Pons (tissue), 1 donor: ENCODE results near the gene FXR1.
"Not testable (repeated sequence)": the region's sequence is repeated elsewhere in the genome, so short reads cannot be mapped to it uniquely, and the experiment has no call there.

Experiments
- DNase-seq: peaks from one replicate; pipeline ENCODE4 v3.0.0-alpha.2; 2016; ENCODE audit warnings: low spot score

The FXR1 gene

DNA sequence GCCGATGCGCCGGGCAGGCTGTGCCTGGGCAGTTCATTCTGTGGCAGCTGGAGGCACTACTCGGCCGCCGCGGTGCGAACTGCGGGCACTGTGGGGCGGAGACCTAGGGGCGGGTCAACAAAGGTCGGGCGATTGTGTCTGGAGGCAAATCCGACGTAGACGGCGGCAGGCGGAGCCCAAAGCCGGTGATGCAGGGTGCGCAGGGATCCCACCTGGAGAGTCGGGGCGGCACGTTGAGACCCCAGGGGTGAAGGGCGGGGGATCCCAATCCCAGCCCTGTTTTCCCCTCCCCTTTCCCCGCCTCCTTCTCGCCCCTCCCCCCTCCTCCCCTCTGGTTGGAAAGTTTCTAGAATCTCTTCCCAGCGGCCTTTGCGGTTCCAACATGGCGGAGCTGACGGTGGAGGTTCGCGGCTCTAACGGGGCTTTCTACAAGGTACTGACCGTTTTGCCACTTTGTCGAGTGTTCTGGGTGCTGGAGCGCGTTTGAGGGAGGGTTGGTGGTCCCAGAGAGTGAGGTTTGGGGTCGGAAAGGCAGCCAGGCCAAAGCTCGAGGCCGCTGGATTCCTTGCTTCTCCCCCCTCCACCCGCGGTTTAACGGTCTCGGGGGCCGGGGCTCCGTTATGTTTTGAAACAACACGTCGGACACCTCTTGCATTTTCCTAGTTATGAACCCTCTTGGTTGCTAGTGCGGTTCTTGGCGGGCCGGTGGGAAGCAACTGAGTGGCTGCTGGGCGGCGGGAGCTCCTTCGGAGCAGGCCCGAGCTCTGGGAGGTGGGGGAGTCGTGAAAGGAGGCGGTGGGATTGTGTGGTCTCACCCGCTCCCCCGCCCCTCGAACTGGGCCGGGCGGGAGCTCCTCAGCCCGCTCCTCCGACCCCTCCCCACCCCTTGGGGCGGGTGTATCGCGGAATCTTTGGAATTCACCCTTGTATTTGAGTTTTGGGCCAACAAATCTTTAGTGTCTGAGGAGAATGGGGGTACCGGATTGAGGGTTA is at the start of gene FXR1:
Gene FXR1 (plus strand): TSS at position 367 of the 993 bp plus-strand sequence. CDS start 16 bp downstream, at position 383.
- peak; percentile 88 for DNase-seq

- DNase-seq, result no peak
Observed at GRCh38 chr3:180870008-180870699, 42.3 kb upstream of the FXR1 start.

DNA sequence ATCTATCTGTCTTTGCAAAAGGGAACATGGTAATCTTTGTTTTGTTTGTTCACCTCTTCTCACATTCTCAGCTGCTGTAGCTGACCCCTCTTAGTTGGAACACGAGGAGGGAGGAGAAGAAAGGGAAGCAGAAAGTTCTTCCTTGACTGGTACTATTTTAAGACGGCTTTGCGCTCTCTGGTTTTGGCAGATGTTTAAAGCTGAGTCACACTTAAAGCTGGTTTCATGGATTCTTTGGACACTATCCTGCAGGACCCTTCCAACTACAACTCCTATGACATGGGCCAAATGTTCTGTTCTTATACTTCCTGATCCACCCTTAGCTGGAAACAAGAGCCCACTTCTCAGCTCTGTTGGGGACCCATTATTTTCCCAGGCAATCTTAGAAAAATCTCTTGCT is 40.6 kb upstream of the FXR1 start:
- no peak for DNase-seq

DNA sequence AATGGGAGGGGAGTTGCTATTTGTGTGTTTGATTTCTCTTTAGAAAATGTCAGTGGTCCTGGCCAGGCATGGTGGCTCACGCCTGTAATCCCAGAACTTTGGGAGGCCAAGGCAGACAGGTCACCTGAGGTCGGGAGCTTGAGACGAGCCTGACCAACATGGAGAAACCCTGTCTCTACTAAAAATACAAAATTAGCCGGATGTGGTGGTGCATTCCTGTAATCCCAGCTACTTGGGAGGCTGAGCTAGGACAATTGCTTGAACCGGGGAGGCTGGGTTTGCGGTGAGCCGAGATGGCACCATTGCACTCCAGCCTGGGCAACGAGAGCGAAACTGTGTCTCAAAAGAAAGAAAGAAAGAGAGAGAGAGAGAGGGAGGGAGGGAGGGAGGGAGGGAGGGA is 40.0 kb upstream of the FXR1 start:
- not testable (repeated sequence) for DNase-seq

- DNase-seq, result no peak
Observed at GRCh38 chr3:180875124-180875698, 37.3 kb upstream of the FXR1 start.

DNA sequence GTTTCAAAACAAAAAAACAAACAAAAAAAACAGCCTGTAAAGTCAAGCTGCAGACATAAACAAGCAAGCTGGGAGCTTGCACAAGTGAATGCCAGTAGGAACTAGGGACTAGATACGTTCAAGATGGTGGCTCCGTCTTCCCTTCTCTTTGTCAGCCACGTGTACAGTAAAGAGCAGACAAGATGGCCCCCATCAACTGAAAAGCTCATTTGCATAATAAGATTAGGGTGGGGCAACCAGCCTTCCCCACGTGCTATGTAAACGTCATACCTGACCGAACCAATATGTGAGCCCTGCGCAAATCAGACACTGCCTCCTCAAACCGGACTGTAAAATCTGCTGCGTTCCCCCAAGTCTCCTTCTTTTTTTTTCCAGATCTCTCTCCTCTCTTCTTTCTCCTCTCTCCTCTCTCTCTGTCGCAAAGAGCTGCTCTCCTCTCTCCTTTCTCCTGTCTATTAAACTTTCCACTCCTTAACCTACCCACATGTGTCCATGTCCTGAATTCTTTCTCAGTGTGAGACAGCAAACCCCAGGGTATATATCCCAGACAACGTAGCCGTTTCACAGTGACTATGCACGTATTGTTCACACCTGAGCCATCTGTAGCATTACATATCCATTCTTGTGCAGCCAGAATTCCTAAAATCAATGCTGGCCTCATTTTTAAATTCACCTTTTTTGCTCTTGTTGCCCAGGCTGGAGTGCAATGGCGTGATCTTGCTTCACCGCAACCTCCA is 31.2 kb upstream of the FXR1 start:
- no peak for DNase-seq

GRCh38 chr3:180882115-180882514 is 30.4 kb upstream of the FXR1 start:
- no peak for DNase-seq

DNA sequence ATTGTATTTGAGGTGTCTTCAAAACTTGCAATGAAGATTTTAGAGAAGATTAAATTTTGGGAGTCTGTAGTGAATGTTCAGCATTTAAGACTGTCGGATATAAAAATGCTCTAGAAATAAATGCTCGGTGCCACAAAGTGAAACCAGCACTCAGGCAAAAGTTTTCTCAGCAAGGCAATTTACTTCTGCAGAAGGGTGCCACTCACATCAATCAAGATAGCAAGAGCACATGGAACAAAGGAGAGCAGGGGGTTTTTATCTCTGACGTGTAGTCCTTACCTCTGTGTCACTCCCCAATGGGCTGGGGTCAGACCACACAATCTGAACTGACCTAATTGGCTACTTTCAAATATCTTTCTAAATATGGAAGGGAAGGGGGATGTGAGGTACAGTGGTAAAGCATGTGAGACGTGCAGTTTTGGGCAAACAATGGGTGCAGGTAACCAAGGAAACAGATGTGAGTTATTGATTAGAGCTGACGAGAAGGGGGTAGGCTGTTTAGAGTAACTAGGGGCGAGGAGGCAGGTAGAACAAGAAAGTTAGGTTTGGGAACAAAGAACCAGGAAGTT is 23.4 kb upstream of the FXR1 start:
- no peak for DNase-seq

DNA sequence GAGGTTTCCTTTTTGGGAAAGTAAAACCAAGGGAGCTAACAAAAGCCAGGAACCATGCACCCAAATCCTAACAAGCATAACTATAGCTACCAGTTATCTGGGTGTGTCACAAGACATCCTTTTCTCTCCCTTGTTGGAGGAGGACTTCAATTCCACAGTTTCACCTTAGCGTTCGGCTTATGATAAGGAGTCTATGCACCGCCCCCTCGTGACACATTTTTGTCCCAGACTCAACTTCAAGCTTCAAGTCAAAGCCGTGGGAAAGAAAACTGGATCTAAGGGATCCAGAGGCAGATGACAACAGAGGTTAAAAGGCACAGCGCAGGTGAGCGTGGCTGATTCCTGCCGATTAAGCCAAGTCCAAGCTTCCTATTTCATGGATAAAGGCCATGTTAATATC is 13.9 kb upstream of the FXR1 start:
- DNase-seq, result no peak

- no peak for DNase-seq
Observed at GRCh38 chr3:180909369-180910127, 2.9 kb upstream of the FXR1 start.

- DNase-seq, result no peak
Observed at GRCh38 chr3:180910823-180911222, 1.6 kb upstream of the FXR1 start.

DNA sequence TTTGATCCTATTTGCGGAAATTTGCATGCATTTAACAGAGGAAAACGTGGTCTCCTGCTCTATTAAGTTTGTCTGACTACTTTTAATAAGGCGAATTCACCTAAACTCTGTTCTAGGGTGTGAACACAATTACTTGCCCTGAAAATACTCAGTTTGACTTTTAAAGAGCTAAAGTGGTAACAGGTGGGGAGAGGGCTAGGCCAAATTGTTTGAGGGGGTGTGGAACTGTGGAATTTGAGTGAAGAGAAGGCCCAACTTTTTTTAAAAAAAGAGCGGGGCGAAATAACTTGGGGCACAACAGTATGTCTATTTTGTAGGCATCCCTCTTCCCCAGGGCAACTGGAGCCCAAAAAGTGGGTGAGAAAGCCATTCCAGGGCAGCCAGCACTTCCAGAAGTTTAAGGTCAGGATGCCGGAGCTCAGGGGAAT is 580 bp upstream of the FXR1 start:
- no peak for DNase-seq

DNA sequence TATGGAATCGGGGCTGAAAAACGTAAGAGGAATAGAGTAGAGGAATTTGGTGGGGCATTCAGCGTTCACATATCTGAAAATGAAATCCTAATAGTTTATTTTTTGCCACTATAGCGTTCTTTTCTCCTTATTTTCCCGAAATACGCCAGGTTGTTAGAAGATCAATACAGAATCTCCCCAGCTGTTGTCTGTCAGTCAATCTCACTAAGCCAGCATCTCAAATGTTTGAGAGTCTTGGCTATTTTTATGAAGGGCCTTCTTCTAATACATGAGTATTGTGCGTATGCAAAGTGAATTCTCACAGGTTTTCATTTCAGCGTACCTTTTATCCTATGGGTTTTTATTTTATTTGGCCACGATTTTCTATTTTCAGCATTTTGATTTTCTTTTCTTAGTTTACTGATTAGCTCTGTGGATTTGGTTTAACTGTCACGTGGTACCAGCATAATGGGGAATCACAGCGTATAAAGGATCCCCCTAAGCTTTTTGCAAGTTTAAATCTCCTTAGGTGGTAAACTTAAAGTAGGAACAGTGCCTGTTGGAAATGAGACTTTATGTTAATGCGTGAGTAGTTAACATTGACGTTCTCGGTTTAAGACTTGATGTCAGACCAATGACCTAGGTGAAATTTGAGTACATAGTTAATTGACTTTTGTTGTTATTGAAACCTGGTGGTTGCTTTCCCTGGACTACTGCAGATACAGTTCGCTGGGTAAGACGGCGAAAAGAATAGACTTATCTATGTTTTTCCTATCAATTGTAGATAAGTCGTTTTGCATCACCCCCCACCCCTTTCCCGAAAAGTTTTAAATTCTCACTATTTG is 1.3 kb downstream of the FXR1 start:
- DNase-seq, result peak; percentile 19

GRCh38 chr3:180918542-180918941 is 6.1 kb downstream of the FXR1 start:
- no peak for DNase-seq

- no peak for DNase-seq
Observed at GRCh38 chr3:180922242-180922641, 9.8 kb downstream of the FXR1 start.

- no peak for DNase-seq
Observed at GRCh38 chr3:180923561-180923960, 11.1 kb downstream of the FXR1 start.

GRCh38 chr3:180926526-180926925 is 14.1 kb downstream of the FXR1 start:
- no peak for DNase-seq

GRCh38 chr3:180929376-180929775 is 16.9 kb downstream of the FXR1 start:
- DNase-seq, result no peak

GRCh38 chr3:180930526-180930925 is 18.1 kb downstream of the FXR1 start:
- DNase-seq, result no peak

- no peak for DNase-seq
Observed at GRCh38 chr3:180932819-180933218, 20.3 kb downstream of the FXR1 start.
